GM12865 (cell line): Measurements from ENCODE around the gene TMEM203.

ENCODE experiments used
- DNase-seq: peaks from one replicate; pipeline ENCODE4 v3.0.0; 2010; ENCODE audit warnings: low read depth
- H3K4me3 ChIP-seq: 2 replicates; pipeline ENCODE4 v1.5.1; 2011; ENCODE audit warnings: mild to moderate bottlenecking, low read depth, low read length, control low read depth
- CTCF ChIP-seq: IDR thresholded peaks from 2 replicates; pipeline ENCODE4 v1.5.1; 2011; ENCODE audit warnings: low read length, control low read depth, low read depth, inconsistent platforms; ENCODE audit not compliant: insufficient read depth; ENCODE audit errors: missing control alignments

The TMEM203 gene

DNA sequence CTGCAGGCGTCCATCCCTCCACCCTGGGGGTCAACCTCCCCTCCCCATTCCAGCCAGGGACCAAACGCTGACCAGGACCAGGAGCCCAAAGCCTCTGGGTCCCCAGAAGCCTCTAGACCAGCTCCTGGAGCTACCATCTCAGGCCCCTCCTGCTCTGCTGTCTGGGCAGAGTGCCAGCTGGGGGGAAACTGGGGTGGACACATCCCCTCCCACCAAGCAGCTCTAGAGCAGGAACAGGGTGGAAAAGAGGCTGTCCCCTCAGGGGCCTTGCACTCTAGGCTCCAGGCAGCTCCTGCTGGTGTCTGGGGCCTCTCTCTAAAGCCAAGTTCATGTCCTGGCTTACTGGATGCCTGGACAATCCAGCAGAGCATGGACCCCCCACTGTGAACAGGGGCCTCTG is 12.6 kb downstream of the TMEM203 start:
- no peak overlapping the region for H3K4me3 ChIP-seq
- DNase-seq: no peak

GRCh38 chr9:137192448-137192780 is 13.0 kb downstream of the TMEM203 start:
- H3K4me3 ChIP-seq: no peak overlapping the region
- no peak for DNase-seq
- TF ChIP-seq CTCF: no peak

More for the DNA sequence above, 12.6 kb downstream of the TMEM203 start:
- TF ChIP-seq CTCF: no peak

DNA sequence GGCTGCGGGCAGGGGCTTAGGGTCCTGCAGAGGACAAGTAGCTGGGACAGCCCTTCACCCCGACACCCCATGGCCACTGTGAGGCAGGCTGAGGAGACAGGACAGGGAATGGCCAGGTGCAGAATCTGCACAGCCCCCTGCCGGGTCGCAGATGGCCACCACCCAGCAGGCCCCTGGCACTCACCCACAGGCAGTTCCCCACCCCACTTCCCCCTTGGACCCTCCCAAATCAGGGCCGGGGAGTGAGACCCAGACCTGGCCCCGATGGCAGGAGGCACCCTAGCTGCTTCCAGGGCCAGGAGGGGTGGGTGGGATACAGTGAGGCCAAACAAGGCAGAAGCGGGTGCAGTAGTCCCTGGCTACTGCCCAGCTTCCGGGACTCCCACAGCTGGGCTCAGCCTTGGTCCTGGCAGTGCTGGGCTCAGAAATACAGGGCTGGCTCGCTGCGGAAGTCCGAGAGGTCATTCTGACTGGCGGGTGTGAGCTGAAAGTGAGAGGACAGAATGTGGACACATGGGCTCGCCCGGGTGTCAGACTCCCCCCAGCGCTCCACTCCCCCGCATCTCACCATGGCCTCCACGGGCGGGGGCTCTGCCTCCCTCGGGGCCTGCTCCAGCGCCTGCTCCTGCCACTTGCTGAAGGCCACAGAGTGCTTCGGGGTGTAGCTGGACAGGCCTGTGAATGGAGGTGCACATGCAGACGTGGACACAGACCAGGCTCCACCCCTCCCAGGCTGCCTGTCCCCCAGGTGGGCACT is 13.6 kb downstream of the TMEM203 start:
- TF ChIP-seq CTCF: no peak
- no peak for DNase-seq
- H3K4me3 ChIP-seq: no peak overlapping the region

- H3K4me3 ChIP-seq: no peak overlapping the region
- no peak for DNase-seq
- no peak for TF ChIP-seq CTCF
These were observed 14.2 kb downstream of the TMEM203 start for GRCh38 chr9:137191245-137191644.

GRCh38 chr9:137190315-137190856 is 15.1 kb downstream of the TMEM203 start:
- no peak overlapping the region for H3K4me3 ChIP-seq
- TF ChIP-seq CTCF: no peak
- DNase-seq: no peak

GRCh38 chr9:137189297-137190295 is 15.9 kb downstream of the TMEM203 start:
- peak overlapping the region; percentile 96 for H3K4me3 ChIP-seq
- no peak for TF ChIP-seq CTCF
- DNase-seq: no peak
